ENCODE data around the gene ING3.

ING3 gene

GRCh38 chr7:121005996-121006584 lies 55.5 kb downstream of the ING3 start:
- no peak for DNase-seq

DNA sequence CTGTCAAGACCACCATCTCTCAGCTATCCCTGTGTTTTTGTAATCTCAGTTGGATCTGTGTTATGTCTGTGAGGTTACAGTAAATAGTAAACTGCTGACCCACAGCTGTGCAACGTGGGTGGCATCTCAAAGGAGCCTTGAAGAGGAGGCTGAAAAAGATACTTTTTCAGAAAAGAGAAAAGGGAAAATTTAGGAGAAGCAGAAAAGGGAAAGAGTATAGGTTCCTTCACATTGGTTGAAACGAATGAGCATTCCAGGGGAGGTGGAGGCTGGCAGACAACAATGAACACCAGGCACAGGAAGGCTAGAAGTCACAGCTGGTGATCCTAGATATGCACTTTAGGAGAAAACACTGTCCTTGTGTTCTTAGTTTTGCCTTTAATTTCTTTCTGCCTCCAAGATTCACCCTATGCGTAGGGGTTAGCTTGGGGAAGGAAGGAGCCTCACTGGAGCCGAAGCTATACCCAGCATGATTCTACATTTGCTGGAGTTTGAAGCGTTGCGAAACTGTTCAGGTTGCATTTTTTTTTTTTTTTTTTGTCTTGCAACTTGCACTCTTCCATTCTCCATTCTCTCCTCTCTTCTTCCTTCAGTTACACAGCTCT lies 56.2 kb downstream of the ING3 start:
- DNase-seq: no peak

DNA sequence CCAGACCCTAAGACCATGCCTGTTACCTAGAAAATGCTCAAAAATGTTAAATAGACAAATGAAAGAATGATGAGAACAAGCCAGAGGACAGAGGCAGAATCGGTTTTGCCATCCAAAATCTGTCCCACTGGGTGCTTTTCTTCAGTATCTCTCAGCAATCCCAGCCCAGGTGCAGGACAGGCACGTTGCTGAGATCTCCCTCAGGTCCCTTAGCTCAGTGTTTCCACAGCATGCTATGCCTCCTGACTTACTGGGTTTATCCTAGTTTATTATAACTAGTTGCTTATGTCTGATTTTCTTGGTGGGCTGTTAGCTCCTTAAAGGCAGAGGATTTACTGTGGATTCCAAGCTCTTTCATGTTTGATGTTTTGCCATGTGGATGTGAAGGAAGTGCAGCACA lies 58.2 kb downstream of the ING3 start:
- no peak for DNase-seq

GRCh38 chr7:121011401-121011800 lies 60.8 kb downstream of the ING3 start:
- no peak for DNase-seq

- DNase-seq: no peak
Measured at GRCh38 chr7:121012170-121012874, 61.7 kb downstream of the ING3 start.

DNA sequence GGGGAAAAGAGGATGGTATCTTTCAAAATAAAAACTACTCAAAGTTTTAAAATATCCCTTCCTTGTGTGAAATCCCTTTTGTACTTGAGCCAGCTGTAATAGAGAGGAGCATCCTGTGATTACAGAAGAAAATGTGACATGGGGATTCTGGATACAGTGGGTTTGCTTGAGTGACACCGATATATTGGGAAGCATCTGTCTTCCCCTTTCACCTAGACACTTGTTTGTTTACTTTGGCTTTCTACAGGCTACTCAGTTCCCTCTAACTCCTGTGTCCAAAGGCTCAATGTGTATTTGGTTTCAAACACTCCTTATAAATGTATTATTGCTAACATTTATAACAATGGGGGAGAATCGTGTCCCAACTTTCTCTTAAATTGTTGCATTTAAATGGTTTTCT lies 62.3 kb downstream of the ING3 start:
- no peak for DNase-seq

GRCh38 chr7:121015560-121015959 lies 65.0 kb downstream of the ING3 start:
- DNase-seq: no peak

DNA sequence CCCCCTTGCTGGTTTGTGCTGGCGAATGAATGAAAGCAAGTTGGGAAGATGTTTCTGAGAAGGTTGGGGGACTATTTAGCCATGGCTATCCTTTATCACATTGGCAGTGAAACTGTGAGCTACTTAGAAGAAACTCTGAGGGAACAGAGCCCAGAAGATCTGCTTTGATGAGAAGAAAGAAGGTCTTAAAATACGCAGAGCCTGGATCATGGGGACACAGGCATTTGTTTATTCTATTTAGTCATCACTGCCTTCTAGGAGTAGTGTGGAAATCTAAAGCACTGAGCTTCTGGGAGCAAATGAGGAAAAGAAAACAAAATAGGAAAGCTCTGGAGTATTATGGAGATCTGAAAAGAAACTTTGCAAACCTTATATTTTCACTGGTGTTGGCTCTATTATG lies 66.4 kb downstream of the ING3 start:
- no peak for DNase-seq

GRCh38 chr7:121017586-121017985 lies 67.0 kb downstream of the ING3 start:
- DNase-seq: no peak

DNA sequence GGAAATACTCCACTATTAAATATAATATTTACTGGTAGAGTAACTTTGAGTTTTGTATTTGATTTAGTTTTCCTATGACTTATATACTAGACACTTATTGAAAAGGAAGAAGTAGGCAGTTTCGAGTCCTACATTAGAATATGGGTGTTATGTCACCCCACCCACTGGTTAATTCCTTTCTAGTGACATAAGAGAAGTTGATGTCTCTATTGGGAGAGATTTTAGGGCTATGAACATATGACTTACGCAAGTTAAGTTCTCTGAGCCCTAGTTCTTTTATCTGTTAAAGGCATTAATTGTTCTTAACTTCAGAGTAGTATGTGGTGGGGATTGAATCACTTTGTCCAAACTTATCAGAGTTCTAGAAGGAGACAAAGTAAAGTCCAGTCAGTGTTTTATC lies 68.4 kb downstream of the ING3 start:
- DNase-seq: no peak

- DNase-seq: no peak
Measured at GRCh38 chr7:121020249-121020988, 69.8 kb downstream of the ING3 start.

GRCh38 chr7:121020989-121021969 lies 70.7 kb downstream of the ING3 start:
- DNase-seq: no peak

- DNase-seq: no peak
Measured at GRCh38 chr7:121023194-121023593, 72.6 kb downstream of the ING3 start.

GRCh38 chr7:121023683-121024511 lies 73.3 kb downstream of the ING3 start:
- no peak for DNase-seq

DNA sequence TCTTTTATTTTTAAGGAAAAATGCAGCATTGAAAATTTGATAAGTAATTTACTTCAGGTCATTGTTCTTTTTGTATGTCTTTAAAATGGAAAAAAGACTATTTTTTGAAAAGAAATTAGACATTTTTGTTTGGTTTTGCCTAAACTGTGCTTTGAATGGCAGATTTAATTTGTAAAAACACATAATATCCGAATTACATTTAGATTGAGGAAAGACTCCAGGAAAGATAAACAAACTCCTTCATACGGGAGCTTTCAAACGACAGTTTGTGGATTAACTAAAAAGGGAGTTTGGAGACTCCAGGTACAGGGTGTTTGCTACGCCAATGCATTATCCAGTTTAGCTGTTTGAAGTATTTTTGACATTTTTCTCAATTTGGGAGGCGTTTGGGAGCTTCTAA lies 74.0 kb downstream of the ING3 start:
- no peak for DNase-seq

GRCh38 chr7:121026159-121026558 lies 75.6 kb downstream of the ING3 start:
- no peak for DNase-seq

DNA sequence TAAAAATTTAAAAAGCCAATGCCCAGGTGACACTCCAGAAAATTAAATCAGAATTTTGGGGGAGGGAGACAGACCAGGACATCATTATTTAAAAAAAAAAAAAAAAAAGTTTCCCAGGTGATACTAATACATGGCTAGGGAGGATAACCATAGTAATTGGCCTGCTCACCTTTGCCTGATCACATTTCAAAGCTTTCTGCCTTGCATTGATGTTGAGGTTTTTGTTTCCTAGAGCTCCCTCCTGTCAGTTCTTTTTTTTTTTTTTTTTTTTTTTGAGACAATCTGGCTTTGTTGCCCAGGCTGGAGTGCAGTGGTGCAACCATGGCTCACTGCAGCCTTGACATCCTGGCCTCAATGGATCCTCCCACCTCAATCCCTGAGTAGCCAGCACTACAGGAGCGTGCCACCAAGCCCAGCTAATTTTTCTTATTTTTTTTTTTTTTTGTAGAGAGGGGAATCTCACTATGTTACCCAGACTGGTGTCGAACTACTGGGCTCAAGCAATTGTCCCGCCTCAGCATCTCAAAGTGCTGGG lies 76.1 kb downstream of the ING3 start:
- no peak for DNase-seq
